DOHH2 (cell line): ENCODE measurements around the gene CTNNA2.

Source experiments
- CTCF ChIP-seq: fragments of 200-600 bp; sonication (generic); IDR thresholded peaks from one replicate; pipeline ENCODE4 v1.5.1; 2014; ENCODE audit warnings: antibody characterized with exemption, mild to moderate bottlenecking, low read depth, low read length; ENCODE audit not compliant: poor library complexity, severe bottlenecking
- EZH2phosphoT487 ChIP-seq: fragments of 200-600 bp; sonication (generic); IDR thresholded peaks from 2 replicates; pipeline ENCODE4 v1.6.1; 2017; ENCODE audit warnings: borderline replicate concordance, mild to moderate bottlenecking, antibody characterized with exemption, low read length, moderate library complexity, mixed read lengths

DNA sequence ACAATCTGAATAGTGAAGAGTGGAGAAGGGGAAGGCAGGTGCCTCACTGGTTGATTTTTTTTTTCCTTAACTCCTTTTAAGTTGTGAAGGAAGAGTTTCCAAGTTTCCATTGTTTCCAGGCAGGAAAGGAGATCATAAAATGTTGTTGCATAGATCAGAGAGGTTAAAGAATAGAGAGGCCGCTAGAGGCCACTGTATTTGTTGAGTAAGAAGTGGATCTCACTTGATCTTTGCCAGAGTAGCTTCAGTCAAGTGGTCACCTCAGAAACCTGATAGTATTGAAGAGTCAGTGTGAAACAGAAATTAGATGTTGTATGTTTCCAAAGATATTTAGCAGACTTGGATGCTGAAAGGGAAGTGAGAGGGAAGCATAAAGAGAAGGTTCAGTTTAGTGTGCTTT lies 17.6 kb downstream of the CTNNA2 start:
- TF ChIP-seq CTCF = no peak
- no peak for TF ChIP-seq EZH2phosphoT487
